Measurements from ENCODE around the gene DRD2. TPM values are rescaled to one million over a fixed set of nuclear protein-coding genes. Genes with fewer than 3 reads are reported as not detected.

DRD2 gene
- total and polyA plus RNA-seq, 3 donors from 2014 or later = 0.74 to 2.6 (median 2.5) TPM

DNA sequence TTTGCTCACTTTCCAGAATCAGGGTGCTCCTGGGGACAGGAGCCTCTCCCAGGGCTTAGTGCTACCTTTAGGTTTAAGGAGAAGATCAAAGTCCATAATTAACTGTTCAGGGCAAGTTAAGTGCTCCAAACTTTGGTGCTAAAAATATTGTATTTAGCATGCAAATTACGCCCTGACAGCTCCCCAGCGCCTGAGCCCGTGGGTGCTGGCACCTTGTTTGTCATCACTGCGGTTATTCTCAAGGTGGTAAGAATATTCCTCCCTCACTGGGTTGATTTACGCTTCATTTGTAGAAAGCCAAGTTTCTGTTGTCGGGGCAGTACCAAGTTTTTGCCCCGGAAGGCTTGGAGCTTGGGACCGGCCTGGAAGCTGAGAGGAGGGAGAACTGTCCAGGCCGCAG, 66.3 kb downstream of the DRD2 start:
- H3K4me3 ChIP-seq = no peak overlapping the region
- no peaks in the 10 kb centered on the region for H3K4me1 ChIP-seq
- no peaks in the 10 kb centered on the region for H3K27me3 ChIP-seq
- 83 to 92% methylated on average over 9 of the region's 9 CpGs for WGBS, 2 donors
- no peaks in the 10 kb centered on the region for H3K36me3 ChIP-seq (ENCODE audit: low read depth, missing control alignments)
- no peak overlapping the region for H3K27ac ChIP-seq
- TF ChIP-seq CTCF (IDR thresholded peaks at IDR 0.05) (no peak), POLR2A (IDR thresholded peaks at IDR 0.05) (no peak)
- intact Hi-C loops (cut with DNase I; ENCODE audit: low total_unique reads) = no loop called here
- no peak for DNase-seq
- H3K9me3 ChIP-seq = no peaks in the 10 kb centered on the region

GRCh38 chr11:113408206-113408605, 67.0 kb downstream of the DRD2 start:
- WGBS, 2 donors = 77 to 78% methylated on average over 9 of the region's 9 CpGs
- no peak for TF ChIP-seq CTCF (IDR thresholded peaks at IDR 0.05)
- no peak for TF ChIP-seq POLR2A (IDR thresholded peaks at IDR 0.05)
- Histone ChIP-seq H3K27ac (no peak overlapping the region), H3K4me1 (no peaks in the 10 kb centered on the region), H3K9me3 (no peaks in the 10 kb centered on the region), H3K36me3 (ENCODE audit: low read depth, missing control alignments) (no peaks in the 10 kb centered on the region), H3K27me3 (no peaks in the 10 kb centered on the region), H3K4me3 (no peak overlapping the region)
- no peak for DNase-seq
- intact Hi-C loops (cut with DNase I; ENCODE audit: low total_unique reads) = no loop called here

- Histone ChIP-seq H3K36me3 (ENCODE audit: low read depth, missing control alignments) (no peaks in the 10 kb centered on the region), H3K4me3 (no peak overlapping the region), H3K4me1 (no peaks in the 10 kb centered on the region), H3K27ac (no peak overlapping the region), H3K27me3 (no peaks in the 10 kb centered on the region), H3K9me3 (no peaks in the 10 kb centered on the region)
- TF ChIP-seq POLR2A (IDR thresholded peaks at IDR 0.05) = no peak
- TF ChIP-seq CTCF (IDR thresholded peaks at IDR 0.05) = no peak
- intact Hi-C loops (cut with DNase I; ENCODE audit: low total_unique reads) = no loop called here
- DNase-seq = no peak
- WGBS, 2 donors = 83 to 97% methylated on average over 2 to 3 of the region's 3 CpGs
Measured at GRCh38 chr11:113407163-113407562, 68.0 kb downstream of the DRD2 start.

- TF ChIP-seq CTCF (IDR thresholded peaks at IDR 0.05) = no peak
- TF ChIP-seq POLR2A (IDR thresholded peaks at IDR 0.05) = no peak
- Histone ChIP-seq H3K36me3 (ENCODE audit: low read depth, missing control alignments) (no peaks in the 10 kb centered on the region), H3K27ac (no peak overlapping the region), H3K4me1 (no peaks in the 10 kb centered on the region), H3K27me3 (no peaks in the 10 kb centered on the region), H3K9me3 (no peaks in the 10 kb centered on the region), H3K4me3 (no peak overlapping the region)
- WGBS, 2 donors = 81% methylated on average over 6 to 7 of the region's 7 CpGs
- intact Hi-C loops (cut with DNase I; ENCODE audit: low total_unique reads) = no loop called here
- DNase-seq = no peak
Measured at GRCh38 chr11:113405724-113406478, 69.3 kb downstream of the DRD2 start.

DNA sequence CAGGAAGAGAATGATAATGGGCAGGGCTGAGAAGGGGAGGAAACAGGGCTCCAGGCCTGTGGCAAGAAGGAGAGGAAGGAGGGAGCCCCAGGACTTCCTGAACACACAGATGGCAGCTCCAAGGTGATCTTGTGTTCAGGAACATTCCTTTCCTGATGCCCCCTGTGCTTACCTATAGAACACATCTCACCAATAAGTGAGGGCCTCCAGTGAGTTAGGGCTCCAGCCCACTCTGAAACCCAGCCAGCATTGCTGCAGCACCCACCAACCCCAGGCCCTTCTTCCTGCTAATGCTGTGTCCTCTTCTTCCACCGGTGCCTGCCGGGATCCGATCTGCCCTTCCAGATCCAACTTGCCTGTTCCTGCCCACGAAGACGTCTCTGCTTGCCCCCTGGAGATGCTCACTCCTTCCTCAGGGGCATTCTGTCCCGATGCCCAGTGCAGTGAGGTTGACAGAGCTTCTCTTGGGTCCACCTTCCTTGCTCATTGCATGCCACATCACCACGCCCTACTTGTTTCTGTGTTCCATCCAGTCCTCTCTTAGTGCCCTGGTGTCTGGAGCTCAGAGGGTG, 70.3 kb downstream of the DRD2 start:
- 93 to 97% methylated on average over 7 of the region's 7 CpGs for WGBS, 2 donors
- TF ChIP-seq POLR2A (IDR thresholded peaks at IDR 0.05) (no peak), CTCF (IDR thresholded peaks at IDR 0.05) (no peak)
- no peaks in the 10 kb centered on the region for H3K4me1 ChIP-seq
- no peaks in the 10 kb centered on the region for H3K36me3 ChIP-seq (ENCODE audit: low read depth, missing control alignments)
- H3K4me3 ChIP-seq = no peak overlapping the region
- H3K9me3 ChIP-seq = no peaks in the 10 kb centered on the region
- DNase-seq = no peak
- intact Hi-C loops (cut with DNase I; ENCODE audit: low total_unique reads) = no loop called here
- no peak overlapping the region for H3K27ac ChIP-seq
- no peaks in the 10 kb centered on the region for H3K27me3 ChIP-seq

Data from testis (tissue), 3 donors.